PFSK-1 (cell line): Measurements from ENCODE around the gene PPP2CA.

ENCODE experiments used
- FOXP2 ChIP-seq: optimal IDR thresholded peaks from 2 replicates; pipeline ENCODE3; 2011; ENCODE audit warnings: borderline replicate concordance, control low read depth, inconsistent platforms; ENCODE audit not compliant: insufficient read depth; ENCODE audit errors: extremely low read length, extremely low read depth
- POLR2AphosphoS5 ChIP-seq: IDR thresholded peaks from 2 replicates; pipeline ENCODE4 v1.6.1; 2012; ENCODE audit warnings: low read depth, mild to moderate bottlenecking, control low read depth, low read length, moderate library complexity
- REST ChIP-seq, 2 experiments: IDR thresholded peaks; 2 replicates each; pipeline versions ENCODE4 v1.6.1 to v1.8.0; 2011 to 2012; ENCODE audit warnings: low read depth in 2 of 2, low read length in 2 of 2, control low read depth in 1 of 2, inconsistent platforms in 1 of 2, mild to moderate bottlenecking in 1 of 2, moderate library complexity in 1 of 2; ENCODE audit not compliant: insufficient read depth in 1 of 2
- SIN3A ChIP-seq: IDR thresholded peaks from 2 replicates; pipeline ENCODE4 v1.6.1; 2012; ENCODE audit warnings: mild to moderate bottlenecking, low read length, moderate library complexity, borderline replicate concordance; ENCODE audit not compliant: insufficient read depth
- TAF1 ChIP-seq: IDR thresholded peaks from 2 replicates; pipeline ENCODE4 v1.6.1; 2012; ENCODE audit warnings: low read length, control low read depth, borderline replicate concordance; ENCODE audit not compliant: insufficient read depth

The PPP2CA gene

GRCh38 chr5:134248256-134248655, 22.4 kb upstream of the PPP2CA start:
- TF ChIP-seq SIN3A (no peak), TAF1 (no peak), FOXP2 (no peak), POLR2AphosphoS5 (no peak), REST (IDR thresholded peaks at IDR 0.05; ENCODE audit: insufficient read depth in 1 of 2, low read depth in 2 of 2, low read length in 2 of 2) (no peak)

- no peak for TF ChIP-seq TAF1
- TF ChIP-seq POLR2AphosphoS5 = no peak
- TF ChIP-seq FOXP2 = no peak
- no peak for TF ChIP-seq REST (IDR thresholded peaks at IDR 0.05; ENCODE audit: insufficient read depth in 1 of 2, low read depth in 2 of 2, low read length in 2 of 2)
- no peak for TF ChIP-seq SIN3A
These were observed 21.8 kb upstream of the PPP2CA start for GRCh38 chr5:134247428-134248224.

GRCh38 chr5:134246771-134247427, 21.0 kb upstream of the PPP2CA start:
- TF ChIP-seq POLR2AphosphoS5 = no peak
- TF ChIP-seq TAF1 = no peak
- TF ChIP-seq SIN3A = no peak
- TF ChIP-seq FOXP2 = no peak
- no peak for TF ChIP-seq REST (IDR thresholded peaks at IDR 0.05; ENCODE audit: insufficient read depth in 1 of 2, low read depth in 2 of 2, low read length in 2 of 2)

GRCh38 chr5:134245692-134246091, 19.8 kb upstream of the PPP2CA start:
- TF ChIP-seq TAF1 (no peak), REST (IDR thresholded peaks at IDR 0.05; ENCODE audit: insufficient read depth in 1 of 2, low read depth in 2 of 2, low read length in 2 of 2) (no peak), FOXP2 (no peak), POLR2AphosphoS5 (no peak), SIN3A (no peak)
